LNCaP clone FGC (cell line): ENCODE data around the gene PEX11B.

Source experiments
- DNase-seq: peaks from one replicate; pipeline ENCODE4 v3.0.0-alpha.2; 2011; ENCODE audit warnings: low read depth
- H3K4me3 ChIP-seq: 2 replicates; pipeline ENCODE4 v1.5.1; 2011; ENCODE audit warnings: mild to moderate bottlenecking, low read depth, low read length, control low read depth
- CTCF ChIP-seq: IDR thresholded peaks from 2 replicates; pipeline ENCODE4 v1.5.1; 2012; ENCODE audit warnings: mild to moderate bottlenecking; ENCODE audit not compliant: control insufficient read depth, insufficient read depth; ENCODE audit errors: extremely low read depth

The PEX11B gene

GRCh38 chr1:145874646-145875045, 43.9 kb downstream of the PEX11B start:
- no peak for DNase-seq
- TF ChIP-seq CTCF: no peak
- no peak overlapping the region for H3K4me3 ChIP-seq

DNA sequence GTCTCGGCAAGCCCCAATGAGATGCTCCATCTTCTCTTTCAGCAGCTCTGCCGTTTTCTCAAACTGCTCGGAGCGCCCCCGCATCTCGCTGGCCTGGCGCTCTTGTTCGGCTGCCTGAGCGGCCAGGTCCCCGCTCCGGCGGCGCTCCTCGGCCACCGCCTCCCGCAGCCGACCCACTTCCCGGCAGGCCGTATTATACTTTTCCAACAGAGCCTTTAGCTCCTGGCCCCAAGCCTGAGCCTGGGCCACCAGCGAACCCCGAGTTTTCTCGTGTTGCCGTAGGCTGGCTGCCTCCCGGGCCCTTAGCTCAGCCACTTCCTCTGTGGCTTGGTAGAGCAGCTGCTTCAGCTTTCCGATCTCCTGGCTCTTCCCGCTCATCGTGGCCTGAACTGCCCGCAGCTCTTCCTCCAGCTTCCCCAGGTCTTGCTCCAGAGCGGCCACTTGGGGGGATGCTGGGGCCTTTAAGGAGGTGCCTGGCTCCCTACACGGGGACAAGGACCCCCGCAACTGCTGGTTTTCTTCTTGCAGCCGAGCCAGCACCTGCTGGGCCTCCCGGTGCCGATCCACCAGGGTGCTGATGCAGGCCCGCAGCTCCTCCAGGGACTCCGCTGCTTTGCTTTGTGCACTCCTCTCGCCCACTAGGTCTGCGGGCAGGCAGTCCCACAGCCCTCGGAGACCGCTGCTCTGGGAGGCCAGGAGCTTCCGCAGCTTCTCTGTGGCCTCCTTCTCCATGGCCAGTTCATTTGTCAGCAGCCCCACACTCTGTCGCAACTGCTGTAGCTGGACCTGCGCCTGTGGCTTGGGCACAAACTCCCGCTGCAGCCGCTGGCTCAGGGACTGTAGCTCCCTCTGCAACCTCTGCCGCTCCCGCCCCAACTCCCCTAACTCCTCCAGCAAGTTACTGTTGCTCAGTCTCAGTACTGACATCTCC, 46.3 kb downstream of the PEX11B start:
- H3K4me3 ChIP-seq: no peak overlapping the region
- TF ChIP-seq CTCF: no peak
- no peak for DNase-seq

DNA sequence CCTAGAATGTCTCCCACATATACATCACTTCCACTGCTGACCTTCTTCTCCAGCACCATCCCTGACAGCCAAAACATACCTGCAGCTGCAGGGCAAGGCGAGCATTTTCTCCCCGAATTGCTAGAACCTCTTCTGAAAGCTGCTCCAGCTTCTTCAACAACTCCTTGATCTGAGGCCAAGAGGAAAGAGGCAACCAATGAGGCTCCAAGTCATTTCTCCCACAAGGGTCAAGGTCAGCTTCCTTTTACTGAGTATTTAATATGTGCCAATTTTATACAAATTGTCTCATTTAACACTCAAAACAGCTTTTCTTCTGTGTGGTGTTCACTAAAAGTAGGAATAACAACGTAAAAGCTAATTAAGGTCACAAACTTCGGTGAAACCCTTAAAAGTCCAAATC, 50.3 kb downstream of the PEX11B start:
- TF ChIP-seq CTCF: no peak
- no peak for DNase-seq
- no peak overlapping the region for H3K4me3 ChIP-seq

DNA sequence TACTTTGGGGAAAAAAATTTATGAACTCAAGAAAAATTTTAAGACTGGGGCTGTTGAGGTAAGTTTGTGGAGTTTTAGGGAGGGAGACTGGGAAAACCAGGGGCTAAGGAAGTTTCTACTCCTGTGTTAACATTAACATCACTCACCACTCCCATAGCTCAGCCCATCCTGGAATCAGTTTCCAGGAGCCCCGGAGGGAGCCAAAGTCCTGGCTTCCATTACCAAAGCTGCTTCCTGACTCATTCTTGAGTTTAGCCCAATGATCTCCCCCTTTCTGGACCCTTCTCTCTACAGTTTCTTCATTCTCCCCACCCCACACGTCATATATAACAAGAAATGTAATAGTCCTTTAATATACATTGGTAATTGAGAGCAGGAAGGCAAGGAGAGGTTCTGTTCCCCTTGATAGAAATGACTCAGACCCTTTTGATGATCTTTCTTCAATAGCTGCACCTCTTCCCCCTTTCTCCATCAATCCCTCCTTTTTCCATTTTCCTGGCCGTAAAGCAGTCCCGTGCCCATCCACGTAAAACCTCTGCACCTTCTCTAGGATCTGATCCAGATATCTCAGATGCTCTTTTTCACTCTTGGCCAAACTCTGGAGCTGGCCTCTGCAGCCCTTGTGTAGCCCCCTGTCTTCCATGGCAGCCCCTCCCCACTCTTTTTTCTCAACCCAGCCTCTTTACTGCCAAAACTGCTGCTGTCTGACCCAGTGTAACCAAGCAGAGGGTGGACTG, 55.1 kb downstream of the PEX11B start:
- no peak for DNase-seq

More for the DNA sequence above, 55.1 kb downstream of the PEX11B start:
- H3K4me3 ChIP-seq: no peak overlapping the region
- TF ChIP-seq CTCF: no peak
